Cerebellar nuclear complex (tissue), 1 donor: Measurements from ENCODE around the gene ZNF800.

Experiments
- DNase-seq, 2 experiments: peaks; one replicate each; lab custom pipeline; 2025; lab: John Stamatoyannopoulos, UW

ZNF800 gene

GRCh38 chr7:127348247-127348631, 44.3 kb downstream of the ZNF800 start:
- DNase-seq: no peak

- no peak for DNase-seq
Observed at GRCh38 chr7:127347567-127348246, 44.8 kb downstream of the ZNF800 start.

GRCh38 chr7:127346575-127347256, 45.8 kb downstream of the ZNF800 start:
- no peak for DNase-seq

DNA sequence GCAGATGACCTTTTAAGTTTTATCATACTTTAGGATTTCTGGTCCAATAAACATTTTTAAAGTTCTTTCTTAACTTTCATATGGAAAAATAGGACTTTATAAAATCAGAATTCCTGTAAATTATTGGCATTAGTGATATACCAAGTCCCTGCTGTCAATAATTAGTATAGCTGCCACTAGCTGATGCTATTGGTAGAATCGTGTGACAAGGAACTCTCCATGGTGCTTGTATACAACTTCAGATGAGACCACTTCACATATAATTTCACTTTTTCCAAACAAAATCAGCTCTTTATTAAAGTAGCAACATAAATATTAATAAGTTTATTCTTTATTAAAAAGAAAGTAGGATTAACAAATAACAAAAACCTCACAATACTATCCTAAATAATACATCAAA, 49.9 kb downstream of the ZNF800 start:
- no peak for DNase-seq

GRCh38 chr7:127338122-127338521, 54.4 kb downstream of the ZNF800 start:
- no peak for DNase-seq

- no peak for DNase-seq
Observed at GRCh38 chr7:127337581-127337980, 54.9 kb downstream of the ZNF800 start.

GRCh38 chr7:127336458-127336857, 56.0 kb downstream of the ZNF800 start:
- no peak for DNase-seq

- no peak for DNase-seq
Observed at GRCh38 chr7:127332880-127333279, 59.6 kb downstream of the ZNF800 start.

DNA sequence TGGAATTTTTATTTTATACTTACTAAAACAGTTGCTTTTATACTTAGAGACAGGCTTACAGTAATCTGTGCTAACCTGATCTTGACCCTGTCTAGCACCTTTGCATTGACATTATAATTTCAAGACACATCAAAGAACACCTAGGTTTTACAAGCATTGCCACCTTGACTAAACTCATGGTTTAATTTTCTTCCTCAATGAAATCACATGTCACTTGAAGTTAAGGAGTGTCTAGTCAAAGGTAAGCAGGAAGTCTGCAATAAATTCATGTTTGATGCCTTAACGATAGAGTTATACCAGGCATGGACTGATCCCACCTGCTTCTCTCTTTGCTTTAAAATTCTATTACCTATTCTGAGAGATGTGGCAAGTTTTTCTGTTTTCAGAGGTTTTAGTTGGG, 62.4 kb downstream of the ZNF800 start:
- DNase-seq: no peak

- DNase-seq: no peak
Observed at GRCh38 chr7:127322832-127323493, 69.5 kb downstream of the ZNF800 start.

GRCh38 chr7:127322351-127322750, 70.2 kb downstream of the ZNF800 start:
- no peak for DNase-seq

GRCh38 chr7:127320974-127321373, 71.5 kb downstream of the ZNF800 start:
- no peak for DNase-seq
